Hematopoietic multipotent progenitor cell (in vitro differentiated cells): Measurements from ENCODE around the gene FAM20C. TPM values are rescaled to one million over a fixed set of nuclear protein-coding genes. Genes with fewer than 3 reads are reported as not detected.

Experiments
- DNase-seq, 3 donors: peaks; one replicate each; pipeline ENCODE4 v3.0.0-alpha.2; 2011 to 2015; ENCODE audit warnings: low read depth in 2 of 3, low spot score in 2 of 3
- total RNA-seq: library from RNA; depleted of rRNA; stranded (reverse); fragments of >200 nt; gene quantifications from one replicate; pipeline ENCODE4 v1.2.3, GENCODE V29; 2012

Gene FAM20C
- total RNA-seq, 1 donor, result 2.7 TPM

DNA sequence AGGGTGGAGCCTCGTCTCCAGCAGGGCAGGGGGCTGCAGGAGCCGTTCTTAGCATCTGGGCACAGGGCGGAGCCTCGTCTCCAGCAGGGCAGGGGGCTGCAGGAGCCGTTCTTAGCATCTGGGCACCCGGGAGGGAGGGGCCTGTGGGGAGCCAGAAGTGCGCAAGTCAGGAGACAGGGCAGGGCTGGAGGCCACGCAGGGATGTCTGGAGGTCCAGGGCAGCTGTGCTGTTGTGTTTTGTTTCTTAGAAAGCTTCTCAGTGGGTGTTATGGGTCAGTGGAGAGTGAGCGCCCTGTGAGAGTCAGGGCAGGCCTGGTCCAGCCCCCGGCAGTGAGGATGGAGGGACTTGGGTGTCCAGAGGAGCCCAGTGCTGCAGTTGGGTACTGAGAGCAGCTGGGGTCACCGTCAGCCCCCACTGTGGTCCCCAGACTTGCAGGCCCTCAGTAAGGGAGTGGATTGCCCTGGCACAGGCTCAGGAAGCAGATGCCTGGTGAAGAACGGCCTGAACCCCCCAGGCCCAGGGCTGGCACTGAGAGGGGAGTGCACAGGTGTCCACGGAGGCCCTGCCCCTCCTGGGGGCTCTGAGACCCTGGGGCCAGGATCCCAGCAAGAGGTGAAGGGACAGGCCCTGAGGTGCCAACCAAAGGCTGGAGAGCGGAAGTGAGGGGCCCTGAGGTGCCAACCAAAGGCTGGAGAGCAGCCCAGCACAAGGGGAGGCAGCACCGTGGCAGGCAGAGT is 29.8 kb downstream of the FAM20C start:
- no peak for DNase-seq

DNA sequence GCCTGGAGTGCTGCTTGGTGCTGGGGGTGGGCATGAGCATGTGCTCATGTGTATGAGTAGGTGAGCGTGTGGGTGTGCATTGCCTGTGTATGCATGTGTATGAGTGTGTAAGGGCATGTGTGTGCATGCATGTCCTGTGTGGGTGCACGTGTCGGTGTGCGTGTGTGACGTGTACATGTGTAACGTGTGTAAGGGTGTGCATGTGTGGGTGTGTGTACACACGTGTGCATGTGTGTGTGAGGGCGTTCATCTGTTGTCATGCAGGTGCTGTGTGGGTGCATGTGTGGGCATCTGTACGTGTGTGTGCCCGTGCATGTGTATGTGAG is 30.3 kb downstream of the FAM20C start:
- DNase-seq, result no peak

- no peak for DNase-seq
These were observed 30.9 kb downstream of the FAM20C start for GRCh38 chr7:223118-223800.

DNA sequence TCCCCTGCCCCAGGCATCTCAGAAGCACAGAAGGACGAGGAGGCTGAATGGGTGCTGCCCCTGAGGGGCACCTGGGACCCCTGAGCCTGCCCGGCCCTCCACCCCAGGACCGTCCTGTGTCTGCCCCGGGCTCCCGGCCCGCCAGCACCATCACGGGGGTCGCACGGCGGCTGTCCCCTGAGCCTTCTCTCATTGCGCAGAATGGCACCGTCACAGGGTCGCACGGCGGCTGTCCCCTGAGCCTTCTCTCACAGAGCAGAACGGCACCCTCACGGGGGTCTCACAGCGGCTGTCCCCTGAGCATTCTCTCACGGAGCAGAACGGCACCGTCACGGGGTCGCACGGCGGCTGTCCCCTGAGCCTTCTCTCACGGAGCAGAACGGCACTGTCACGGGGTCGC is 31.5 kb downstream of the FAM20C start:
- no peak for DNase-seq

GRCh38 chr7:226281-226895 is 34.0 kb downstream of the FAM20C start:
- no peak for DNase-seq

DNA sequence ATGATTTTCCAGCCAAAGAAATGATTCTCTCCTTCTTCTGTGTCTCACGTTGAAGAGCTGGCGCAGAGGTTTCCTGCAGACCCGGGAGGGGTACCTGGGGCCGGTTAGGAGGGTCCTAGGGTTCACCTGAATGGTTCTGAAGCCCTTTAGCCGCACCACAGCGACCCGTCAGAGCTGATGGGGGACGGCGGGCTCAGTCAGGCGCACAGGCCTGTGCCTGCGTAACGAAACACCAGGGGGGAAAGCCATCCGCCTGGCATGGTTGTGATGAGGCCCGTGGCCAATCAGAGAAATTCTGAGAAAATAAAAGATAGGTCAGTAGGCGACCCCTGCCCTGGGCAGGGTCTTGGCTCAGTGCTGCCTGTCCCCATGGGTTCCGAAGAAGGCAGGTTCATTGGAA is 35.6 kb downstream of the FAM20C start:
- no peak for DNase-seq

GRCh38 chr7:228610-229009 is 36.2 kb downstream of the FAM20C start:
- DNase-seq, result no peak

DNA sequence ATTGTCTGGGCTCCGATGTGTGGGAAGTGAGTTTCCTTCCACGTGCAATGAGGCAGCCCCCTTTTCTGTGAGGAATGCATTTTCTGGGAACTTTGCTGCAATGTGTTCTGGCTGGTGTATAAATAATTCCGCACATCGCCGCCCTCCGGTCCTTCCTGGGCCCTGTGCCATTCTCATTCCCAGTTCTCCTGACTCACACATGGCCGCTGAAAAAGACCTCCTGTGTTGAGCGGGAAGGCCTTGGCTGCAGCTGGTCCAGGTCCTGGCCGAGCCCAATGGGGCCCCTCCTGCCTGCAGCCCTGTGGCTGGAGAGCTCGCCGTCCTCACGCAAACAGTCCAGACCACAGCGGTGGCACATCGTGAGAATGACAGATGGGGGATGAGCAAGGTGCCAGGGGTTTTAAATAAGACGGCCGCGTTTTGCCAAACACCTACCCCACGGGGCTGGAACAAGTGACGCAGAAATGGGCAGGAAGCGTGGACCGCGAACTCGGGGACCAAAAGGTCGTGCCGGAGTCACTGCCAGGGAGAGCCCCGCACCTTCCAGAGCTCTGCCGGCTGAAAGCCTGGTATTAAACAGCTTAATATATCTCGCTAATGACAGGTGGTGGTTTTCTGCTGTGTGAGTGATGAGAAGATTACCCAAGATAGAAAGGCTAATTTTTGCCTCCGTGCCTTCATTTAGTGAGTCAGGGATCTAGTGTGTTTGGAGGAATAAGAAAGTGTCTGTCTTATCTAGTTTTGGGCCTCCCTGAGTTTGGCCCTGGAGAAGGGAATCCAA is 37.0 kb downstream of the FAM20C start:
- DNase-seq, result no peak

GRCh38 chr7:230274-230673 is 37.9 kb downstream of the FAM20C start:
- no peak for DNase-seq

DNA sequence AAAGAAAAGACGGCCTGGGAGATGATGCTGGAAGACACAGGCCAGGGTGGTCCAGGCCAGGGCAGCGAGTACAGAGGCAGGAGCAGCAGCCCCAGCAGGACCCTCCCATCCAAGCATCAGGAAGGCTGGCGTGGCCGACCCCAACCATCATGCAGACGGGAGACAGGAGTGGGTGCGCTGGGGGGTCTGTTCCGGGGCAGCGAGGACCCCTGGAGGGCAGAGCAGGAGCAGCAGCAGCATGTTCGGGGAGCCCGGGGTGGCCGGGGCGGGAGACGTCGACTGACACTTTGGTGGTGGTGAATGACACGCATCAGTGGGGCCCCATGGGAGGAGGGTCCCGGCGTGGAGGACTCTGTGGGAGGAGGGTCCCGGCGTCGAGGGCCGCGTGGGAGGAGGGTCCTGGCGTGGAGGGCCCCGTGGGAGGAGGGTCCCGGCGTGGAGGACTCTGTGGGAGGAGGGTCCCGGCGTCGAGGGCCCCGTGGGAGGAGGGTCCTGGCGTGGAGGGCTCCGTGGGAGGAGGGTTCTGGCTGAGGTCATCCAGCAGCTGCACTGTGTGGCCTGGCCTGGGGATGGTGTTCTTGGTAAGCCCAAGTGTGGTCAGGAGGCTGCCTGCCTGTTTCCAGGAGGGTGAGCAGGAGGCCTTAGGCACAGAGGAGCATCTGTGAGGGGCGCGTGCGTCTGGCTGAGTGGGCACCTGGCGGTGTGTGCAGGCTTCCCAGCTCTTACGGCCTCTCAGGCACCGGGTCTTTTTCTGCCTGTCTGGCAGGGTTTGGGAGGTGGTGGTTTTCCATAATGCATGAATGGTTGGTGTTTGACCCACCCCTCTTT is 38.9 kb downstream of the FAM20C start:
- no peak for DNase-seq

GRCh38 chr7:231858-232246 is 39.5 kb downstream of the FAM20C start:
- DNase-seq, result no peak

DNA sequence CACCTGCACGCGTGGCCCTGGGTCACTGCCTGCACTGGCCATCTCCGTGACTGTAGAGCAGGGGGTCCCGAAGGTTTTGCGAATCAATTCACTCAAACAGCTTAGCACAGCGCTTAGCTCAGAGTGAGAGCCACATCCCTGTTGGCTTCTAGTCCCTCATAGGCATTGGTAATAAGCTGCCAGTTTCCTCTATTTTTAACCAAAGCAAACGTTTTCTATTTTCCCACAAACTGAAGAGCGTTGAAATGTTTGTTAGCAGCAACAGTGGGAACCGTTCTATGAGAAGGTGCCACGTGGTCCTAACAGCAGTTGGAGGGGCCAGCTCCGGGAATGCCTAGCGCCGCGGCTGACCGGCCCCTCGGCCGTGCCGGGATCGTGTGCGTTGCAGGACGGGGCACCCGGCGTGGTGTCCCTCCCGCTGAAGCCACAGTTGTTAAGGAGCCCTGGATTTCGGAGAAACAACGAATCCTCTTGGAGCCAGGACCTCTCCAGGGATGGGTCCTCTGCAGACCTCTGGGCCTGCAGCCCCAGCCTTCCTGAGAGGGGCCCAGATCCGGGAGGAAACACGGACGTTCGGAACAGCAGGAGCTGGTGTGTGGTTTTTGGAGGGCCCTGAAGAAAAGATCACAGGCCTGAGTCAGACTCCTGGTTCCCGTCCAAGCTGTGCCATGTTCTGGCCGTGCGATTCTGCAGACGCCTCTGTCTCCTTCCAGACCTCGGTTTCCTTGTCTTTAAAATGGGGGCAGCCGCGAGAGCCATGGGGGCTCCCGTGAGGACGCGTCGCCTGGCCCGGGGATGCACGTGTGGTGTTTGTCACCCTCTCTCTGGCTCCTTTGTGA is 40.3 kb downstream of the FAM20C start:
- DNase-seq, result no peak

DNA sequence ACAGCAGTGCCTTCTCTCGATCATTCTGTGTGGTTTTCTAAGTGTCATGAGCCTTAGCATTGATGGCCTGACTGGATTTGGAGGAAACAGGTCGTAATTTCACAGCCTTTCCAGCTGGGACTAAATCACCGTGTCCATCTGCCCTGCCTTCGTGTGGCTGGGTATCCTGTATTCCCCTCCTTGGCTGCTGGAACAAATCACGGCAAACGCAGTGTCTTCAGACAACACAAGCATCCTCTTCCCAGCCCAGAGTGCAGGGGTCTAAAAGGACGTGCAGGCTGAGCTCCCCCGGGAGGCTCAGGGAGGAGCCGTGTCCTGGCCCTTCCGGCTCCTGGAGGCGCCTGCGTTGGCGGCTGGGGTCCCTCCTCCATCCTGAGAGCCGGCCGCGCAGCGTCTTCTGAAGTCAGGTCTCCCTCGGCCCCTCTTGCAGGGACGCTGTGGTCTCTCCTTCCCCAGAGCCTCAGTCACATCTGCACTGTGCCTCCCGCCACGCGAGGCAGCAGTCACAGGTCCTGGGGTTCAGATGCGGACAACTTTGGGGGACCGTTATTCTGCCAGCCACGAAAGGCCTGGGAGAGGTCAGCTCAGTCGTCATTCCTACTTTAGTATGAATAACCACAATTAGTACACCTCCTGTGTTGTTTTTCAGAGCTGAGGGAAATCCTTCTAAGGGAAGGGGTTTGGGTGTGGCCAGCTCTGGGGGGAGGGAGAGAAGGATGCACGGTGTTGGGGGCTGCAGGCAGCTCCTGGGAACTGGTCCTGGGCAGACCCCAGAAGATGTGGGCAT is 41.1 kb downstream of the FAM20C start:
- no peak for DNase-seq

DNA sequence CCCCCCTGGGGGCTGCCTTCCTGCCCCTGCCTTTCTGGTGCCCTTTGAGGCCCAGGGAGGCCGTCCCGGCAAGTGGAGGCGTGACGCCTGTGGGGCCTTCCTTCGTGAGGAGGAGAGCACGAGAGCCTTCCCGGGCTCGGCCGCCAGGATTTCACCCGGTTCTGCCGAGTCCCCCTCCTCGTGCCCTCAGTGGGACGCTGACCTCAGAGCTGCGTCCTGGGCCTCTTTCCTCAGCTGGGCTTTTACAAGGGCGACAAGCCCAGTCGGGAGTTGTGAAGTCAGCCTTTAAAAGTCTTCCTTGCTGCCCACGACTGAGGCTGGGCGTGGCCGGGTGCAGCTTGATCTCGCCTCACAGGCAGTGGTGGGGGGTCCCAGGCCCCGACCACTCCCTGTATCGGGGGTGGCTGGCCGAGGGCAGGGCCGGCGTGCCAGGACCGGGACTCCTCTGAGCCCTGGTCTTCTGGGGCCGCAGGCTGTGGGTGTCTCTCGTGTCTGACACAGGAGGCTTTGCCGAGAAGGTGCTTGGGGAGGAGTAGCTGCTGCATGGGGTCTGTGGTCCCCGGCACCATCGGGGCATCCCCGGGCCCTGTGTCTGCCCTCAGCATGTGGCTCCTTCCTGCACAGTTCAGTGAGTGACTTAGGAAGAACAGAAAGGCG is 41.8 kb downstream of the FAM20C start:
- DNase-seq, result no peak

DNA sequence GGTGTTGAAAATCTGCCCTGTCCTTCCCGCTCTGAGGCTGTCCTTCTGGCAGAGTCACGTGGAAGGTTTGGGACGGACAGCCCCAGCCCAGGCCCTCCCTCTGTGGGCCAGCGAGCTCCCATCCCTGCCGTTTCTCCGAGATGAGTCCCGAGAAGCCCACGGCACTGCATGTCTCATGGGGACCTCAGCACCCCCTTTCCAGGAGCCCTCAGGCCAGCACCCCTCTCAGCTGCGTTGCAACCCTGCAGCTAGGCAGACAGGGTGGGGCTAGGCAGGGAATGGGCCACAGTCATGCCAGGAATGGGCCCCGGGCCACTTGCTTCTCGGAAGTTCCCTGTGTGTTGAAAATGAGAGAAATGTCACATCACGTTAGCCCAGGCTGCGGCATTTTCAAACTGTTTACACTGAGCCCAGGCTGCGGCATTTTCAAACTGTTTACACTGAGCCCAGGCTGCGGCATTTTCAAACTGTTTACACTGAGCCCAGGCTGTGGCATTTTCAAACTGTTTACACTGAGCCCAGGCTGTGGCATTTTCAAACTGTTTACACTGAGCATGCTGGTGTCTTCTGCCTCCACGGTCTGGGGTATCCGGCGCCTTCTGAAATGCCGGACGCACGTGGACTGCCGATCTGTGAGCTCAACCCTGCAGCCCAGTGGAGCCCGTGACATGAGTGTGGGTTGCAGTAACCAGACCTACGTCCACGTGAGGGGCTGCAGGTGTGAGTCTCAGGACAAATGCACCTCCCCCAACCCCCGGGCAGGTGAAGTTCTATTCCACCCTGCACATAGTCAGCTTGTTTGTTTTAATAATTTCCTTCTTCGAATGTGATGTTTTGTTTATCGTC is 42.6 kb downstream of the FAM20C start:
- no peak for DNase-seq

- no peak for DNase-seq
These were observed 43.4 kb downstream of the FAM20C start for GRCh38 chr7:235576-236395.

DNA sequence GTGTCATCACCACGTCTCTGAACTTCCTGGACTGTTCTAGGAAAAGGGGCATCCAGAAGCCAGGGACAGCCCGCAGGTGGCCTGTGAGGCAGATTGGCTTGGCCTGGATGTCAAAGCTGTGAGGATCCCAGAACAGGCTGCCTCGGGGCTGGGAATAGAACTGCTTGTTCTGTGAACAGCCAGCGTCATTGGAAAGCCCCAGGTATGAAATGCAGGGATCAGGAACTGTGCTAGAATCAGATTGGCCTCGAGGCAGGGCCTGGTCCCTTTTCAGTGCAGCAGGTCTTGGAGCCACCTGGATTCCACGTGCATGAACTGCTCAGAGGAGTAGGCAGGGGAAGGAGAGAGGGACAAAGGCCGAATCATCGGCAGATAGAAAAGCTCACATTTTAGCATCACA is 44.6 kb downstream of the FAM20C start:
- no peak for DNase-seq
